Cardiac fibroblast (primary cell): ENCODE results near the gene TUBA1C.
A peak's percentile ranks its signal among the peaks of the same experiment; 100 is the strongest.

Experiments used
- DNase-seq, 2 donors: peaks; one replicate each; pipeline versions ENCODE4 v3.0.0 to v3.0.0-alpha.2; 2010; ENCODE audit warnings: low read depth in 2 of 2
- H3K4me3 ChIP-seq, 2 donors: replicated peaks in 1 of 2; 1 replicate in 1 of 2; 2 replicates in 1 of 2; pipeline ENCODE4 v1.5.1; 2011; ENCODE audit warnings: low read depth in 2 of 2, low read length in 2 of 2, mild to moderate bottlenecking in 2 of 2, moderate library complexity in 1 of 2
- CTCF ChIP-seq: IDR thresholded peaks from one replicate; pipeline ENCODE4 v1.5.1; 2011; ENCODE audit warnings: low read depth, mild to moderate bottlenecking, low read length, inconsistent platforms

TUBA1C gene

GRCh38 chr12:49227713-49228112, 37.2 kb upstream of the TUBA1C start:
- no peak for TF ChIP-seq CTCF
- H3K4me3 ChIP-seq: no peak overlapping the region
- DNase-seq: no peak

- TF ChIP-seq CTCF: no peak
- no peak overlapping the region for H3K4me3 ChIP-seq
- no peak for DNase-seq
These were observed 36.2 kb upstream of the TUBA1C start for GRCh38 chr12:49228653-49229052.

- no peak for TF ChIP-seq CTCF
- no peak overlapping the region for H3K4me3 ChIP-seq
- no peak for DNase-seq
These were observed 34.6 kb upstream of the TUBA1C start for GRCh38 chr12:49230176-49230804.

GRCh38 chr12:49230805-49231194, 34.1 kb upstream of the TUBA1C start:
- no peak overlapping the region for H3K4me3 ChIP-seq
- no peak for TF ChIP-seq CTCF
- no peak for DNase-seq

GRCh38 chr12:49231878-49232655, 32.8 kb upstream of the TUBA1C start:
- no peak overlapping the region for H3K4me3 ChIP-seq
- DNase-seq: peak in 1 of 2 donors; percentile 17
- TF ChIP-seq CTCF: no peak

- peak overlapping the region in 1 of 2 donors; percentile 18 for H3K4me3 ChIP-seq
- DNase-seq: peak; percentile 52 to 62
- TF ChIP-seq CTCF: peak; percentile 40
These were observed 31.7 kb upstream of the TUBA1C start for GRCh38 chr12:49232940-49233841.
